GM12878 (cell line): ENCODE measurements around the gene NCAN.

Experiments
- CHD2 ChIP-seq: IDR thresholded peaks from 2 replicates; pipeline ENCODE4 v1.6.1; 2011; ENCODE audit warnings: low read depth, low read length, improper control_type of control experiment, borderline replicate concordance
- CTCF ChIP-seq, 3 experiments: IDR thresholded peaks in 2 of 3; conservative IDR thresholded peaks in 1 of 3; 2 replicates each; pipeline ENCODE4 v1.5.1; 2011; ENCODE audit warnings: low read depth in 3 of 3, low read length in 3 of 3, mild to moderate bottlenecking in 3 of 3, control low read depth in 2 of 3, moderate library complexity in 2 of 3, inconsistent platforms in 1 of 3, mixed read lengths in 1 of 3; ENCODE audit not compliant: control insufficient read depth in 2 of 3, insufficient read depth in 1 of 3; ENCODE audit errors: extremely low read depth in 1 of 3
- FOS ChIP-seq: IDR thresholded peaks from 3 replicates; pipeline ENCODE4 v1.6.1; 2011; ENCODE audit warnings: borderline replicate concordance; ENCODE audit not compliant: insufficient read length; ENCODE audit errors: extremely low read depth
- MAX ChIP-seq: IDR thresholded peaks from 2 replicates; pipeline ENCODE4 v1.6.1; 2012; ENCODE audit warnings: low read depth, low read length, improper control_type of control experiment
- POLR2A ChIP-seq: IDR thresholded peaks from 2 replicates; pipeline ENCODE4 v1.6.1; 2011; ENCODE audit warnings: low read depth, mild to moderate bottlenecking, low read length
- POLR2AphosphoS5 ChIP-seq: IDR thresholded peaks from 2 replicates; pipeline ENCODE4 v1.6.1; 2011; ENCODE audit warnings: mild to moderate bottlenecking, low read length, inconsistent platforms
- RFX5 ChIP-seq: IDR thresholded peaks from 2 replicates; pipeline ENCODE4 v1.6.1; 2011; ENCODE audit warnings: low read depth, low read length, improper control_type of control experiment
- ZBED1 ChIP-seq: IDR thresholded peaks from 2 replicates; pipeline ENCODE4 v1.6.1; 2016; ENCODE audit warnings: borderline replicate concordance
- ZNF207 ChIP-seq: fragments of 450-650 bp; IDR thresholded peaks from 2 replicates; pipeline ENCODE4 v1.6.1; 2014; ENCODE audit warnings: antibody characterized with exemption, mild to moderate bottlenecking, borderline replicate concordance

GRCh38 chr19:19296953-19297689 lies 85.4 kb downstream of the NCAN start:
- no peak for TF ChIP-seq CHD2
- no peak for TF ChIP-seq CTCF (IDR thresholded peaks at IDR 0.05 in 2 of 3, conservative IDR thresholded peaks at IDR 0.05 in 1 of 3; ENCODE audit: control insufficient read depth in 2 of 3, extremely low read depth in 1 of 3, insufficient read depth in 1 of 3, low read depth in 3 of 3, low read length in 3 of 3)
- no peak for TF ChIP-seq POLR2AphosphoS5
- TF ChIP-seq MAX = no peak
- TF ChIP-seq ZNF207 = no peak
- TF ChIP-seq RFX5 = no peak
- TF ChIP-seq POLR2A = peak; percentile 37; the same call in 1 of the 2 replicates
- no peak for TF ChIP-seq ZBED1
- TF ChIP-seq FOS = no peak
